NCI-H526 (cell line): ENCODE results near the gene CDC42.

Experiments
- DNase-seq, 2 experiments: peaks; one replicate each; lab custom pipeline; 2025; lab: John Stamatoyannopoulos, UW

Gene CDC42

GRCh38 chr1:22128392-22128791, 75.9 kb downstream of the CDC42 start:
- DNase-seq, result no peak

- no peak for DNase-seq
Measured at GRCh38 chr1:22129501-22130117, 77.1 kb downstream of the CDC42 start.

- DNase-seq, result no peak
Measured at GRCh38 chr1:22131062-22131461, 78.6 kb downstream of the CDC42 start.

GRCh38 chr1:22131875-22132486, 79.5 kb downstream of the CDC42 start:
- peak in 1 of 2 experiments; percentile 59 for DNase-seq

- DNase-seq, result no peak
Measured at GRCh38 chr1:22132517-22133235, 80.2 kb downstream of the CDC42 start.

DNA sequence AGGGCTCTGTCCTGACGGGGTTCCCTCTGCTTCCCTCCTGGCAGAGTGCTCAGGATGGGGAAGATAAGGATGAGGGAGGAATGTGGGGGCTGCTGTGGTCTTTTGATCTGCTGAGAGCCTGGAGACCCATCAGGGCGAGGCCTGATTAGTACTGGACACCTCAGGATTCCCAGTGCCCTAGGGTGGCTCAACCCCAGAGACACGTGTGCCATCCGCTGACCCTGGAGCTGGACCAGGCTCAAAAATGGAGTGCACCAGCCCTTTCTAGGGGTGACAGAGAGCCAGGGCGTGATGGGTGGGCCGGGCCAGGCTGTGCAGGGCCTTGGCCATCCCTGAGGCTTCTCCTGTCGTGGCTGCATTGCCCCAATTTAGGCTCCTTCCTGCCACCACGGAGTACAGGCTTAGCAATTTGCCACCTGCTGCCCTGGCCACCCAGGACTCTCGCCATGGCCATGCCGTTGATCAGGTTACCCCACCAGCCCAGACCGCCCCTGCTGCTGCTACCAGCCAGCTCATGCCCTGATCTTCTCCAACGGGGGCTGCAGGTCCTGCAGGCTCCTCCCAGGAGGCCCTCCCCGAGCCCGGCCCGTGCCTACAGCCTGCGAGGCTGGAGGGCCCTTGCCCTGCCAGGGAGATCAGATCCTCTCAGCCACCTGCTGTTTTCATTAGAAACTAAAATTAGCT, 80.9 kb downstream of the CDC42 start:
- no peak for DNase-seq

DNA sequence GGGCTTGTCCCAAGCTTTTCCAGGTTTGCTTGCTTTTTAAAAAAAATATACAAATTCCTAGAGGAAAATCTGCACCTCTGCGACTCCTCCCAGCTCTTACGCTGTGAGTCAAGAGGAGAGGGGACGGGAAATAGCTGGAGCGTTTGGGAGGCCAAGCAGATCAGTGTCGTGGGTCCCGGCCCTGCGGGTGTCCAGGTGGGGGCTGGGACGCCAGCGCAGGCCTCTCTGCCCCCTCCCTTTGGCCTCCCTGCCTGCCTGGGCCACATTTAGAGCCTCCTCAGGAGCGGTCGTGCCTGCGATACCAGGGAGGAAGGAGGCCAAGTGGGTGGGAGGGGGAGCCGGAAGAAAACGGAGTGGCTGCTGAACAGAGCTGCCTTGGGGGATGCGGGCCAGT, 81.4 kb downstream of the CDC42 start:
- no peak for DNase-seq

- DNase-seq, result no peak
Measured at GRCh38 chr1:22137004-22137720, 84.7 kb downstream of the CDC42 start.

- no peak for DNase-seq
Measured at GRCh38 chr1:22139066-22139594, 86.6 kb downstream of the CDC42 start.

DNA sequence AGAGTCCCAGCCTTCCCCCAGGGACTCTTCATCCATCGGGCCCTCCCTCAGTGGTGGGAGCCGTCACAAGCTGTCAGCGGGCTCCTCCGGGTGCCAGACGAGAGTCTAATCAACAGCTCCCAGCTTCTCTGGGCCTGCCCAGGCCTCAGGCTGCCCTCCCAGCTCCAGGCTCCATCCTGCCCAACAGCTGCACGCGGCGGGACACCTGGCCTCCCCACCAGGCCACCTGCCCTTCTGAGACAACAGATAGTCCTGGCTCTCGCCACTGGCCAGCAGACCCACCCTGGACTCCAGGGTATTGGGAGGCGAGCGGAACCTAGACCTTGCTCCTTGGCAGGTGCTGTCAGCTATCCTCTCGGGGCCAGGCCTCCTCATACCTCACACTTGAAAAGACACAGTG, 87.3 kb downstream of the CDC42 start:
- no peak for DNase-seq
